ENCODE measurements around the gene NNAT.
"Not testable (repeated sequence)": the region's sequence is repeated elsewhere in the genome, so short reads cannot be mapped to it uniquely, and the experiment has no call there.

NNAT gene

GRCh38 chr20:37479266-37479665 lies 41.8 kb upstream of the NNAT start:
- no peak for TF ChIP-seq CTCF (IDR thresholded peaks at IDR 0.05; ENCODE audit: insufficient read depth, low read depth, low read length, missing control alignments)
- DNase-seq (ENCODE audit: low read depth), result no peak
- no peak overlapping the region for H3K4me3 ChIP-seq (ENCODE audit: low read length)

- no peak overlapping the region for H3K4me3 ChIP-seq (ENCODE audit: low read length)
- no peak for TF ChIP-seq CTCF (IDR thresholded peaks at IDR 0.05; ENCODE audit: insufficient read depth, low read depth, low read length, missing control alignments)
- DNase-seq (ENCODE audit: low read depth), result no peak
Observed at GRCh38 chr20:37479925-37480691, 40.9 kb upstream of the NNAT start.

- DNase-seq (ENCODE audit: low read depth), result no peak
- no peak for TF ChIP-seq CTCF (IDR thresholded peaks at IDR 0.05; ENCODE audit: insufficient read depth, low read depth, low read length, missing control alignments)
- H3K4me3 ChIP-seq (ENCODE audit: low read length), result no peak overlapping the region
Observed at GRCh38 chr20:37480919-37481318, 40.1 kb upstream of the NNAT start.

- no peak overlapping the region for H3K4me3 ChIP-seq (ENCODE audit: low read length)
- no peak for DNase-seq (ENCODE audit: low read depth)
- TF ChIP-seq CTCF (IDR thresholded peaks at IDR 0.05; ENCODE audit: insufficient read depth, low read depth, low read length, missing control alignments), result no peak
Observed at GRCh38 chr20:37481610-37482009, 39.4 kb upstream of the NNAT start.

DNA sequence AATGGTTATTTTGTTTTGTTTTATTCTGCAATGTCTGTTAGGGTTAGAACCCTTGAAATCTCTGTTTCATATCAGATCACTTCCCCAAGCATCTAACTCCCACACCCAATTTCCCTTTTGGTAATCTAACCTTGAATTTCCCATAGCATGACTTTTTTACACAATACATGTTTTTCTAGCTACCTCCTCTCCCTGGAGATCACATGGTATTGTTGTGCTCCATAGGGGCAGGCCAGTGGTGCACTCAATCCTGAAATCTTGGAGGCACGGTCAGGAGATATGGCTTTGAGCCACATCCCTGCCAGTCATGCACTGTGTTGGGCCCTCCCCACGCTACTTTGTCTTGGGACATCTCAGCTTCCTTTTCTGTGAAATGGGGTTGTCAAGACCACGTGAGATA lies 36.7 kb upstream of the NNAT start:
- no peak for TF ChIP-seq CTCF (IDR thresholded peaks at IDR 0.05; ENCODE audit: insufficient read depth, low read depth, low read length, missing control alignments)
- no peak overlapping the region for H3K4me3 ChIP-seq (ENCODE audit: low read length)
- DNase-seq (ENCODE audit: low read depth), result no peak

- not testable (repeated sequence) for DNase-seq (ENCODE audit: low read depth); H3K4me3 ChIP-seq (ENCODE audit: low read length)
Observed at GRCh38 chr20:37486209-37486608, 34.8 kb upstream of the NNAT start.

- no peak for DNase-seq (ENCODE audit: low read depth)
- no peak for TF ChIP-seq CTCF (IDR thresholded peaks at IDR 0.05; ENCODE audit: insufficient read depth, low read depth, low read length, missing control alignments)
- H3K4me3 ChIP-seq (ENCODE audit: low read length), result no peak overlapping the region
Observed at GRCh38 chr20:37490663-37491350, 30.2 kb upstream of the NNAT start.

All from epithelial cell of esophagus (primary cell).